Neural cell (in vitro differentiated cells): ENCODE data around the gene C11orf86. TPM values are rescaled to one million over a fixed set of nuclear protein-coding genes. Genes with fewer than 3 reads are reported as not detected.
"Not testable (repeated sequence)": the region's sequence is repeated elsewhere in the genome, so short reads cannot be mapped to it uniquely, and the experiment has no call there.

Source experiments
- H2AFZ ChIP-seq: fragments of 200-600, 300-800 bp; sonication (generic), shearing (Covaris generic); 2 replicates; pipeline ENCODE4 v1.6.0; 2014; ENCODE audit warnings: low read depth, mild to moderate bottlenecking, antibody characterized with exemption, low read length, moderate library complexity
- H3F3A ChIP-seq: fragments of 200-600 bp; shearing (Covaris generic); 2 replicates; pipeline ENCODE4 v1.6.1; 2016; ENCODE audit warnings: mild to moderate bottlenecking, moderate library complexity, mixed read lengths, antibody characterized with exemption, low read length; ENCODE audit not compliant: insufficient read depth, poor library complexity, severe bottlenecking
- H3K27ac ChIP-seq: fragments of 200-600, 300-800 bp; sonication (generic), shearing (Covaris generic); 2 replicates; pipeline ENCODE4 v1.5.1; 2014; ENCODE audit warnings: mild to moderate bottlenecking, low read length, moderate library complexity
- H3K27me3 ChIP-seq: fragments of 300-800, 200-600 bp; sonication (generic), shearing (Covaris generic); 2 replicates; pipeline ENCODE4 v1.6.0; 2014; ENCODE audit warnings: mild to moderate bottlenecking, low read depth, low read length, moderate library complexity; ENCODE audit not compliant: insufficient read depth
- H3K36me3 ChIP-seq: fragments of 300-800, 200-600 bp; sonication (generic), shearing (Covaris generic); 2 replicates; pipeline ENCODE4 v1.5.1; 2014; ENCODE audit warnings: mild to moderate bottlenecking, antibody characterized with exemption, low read length, moderate library complexity; ENCODE audit not compliant: insufficient read depth
- H3K4me2 ChIP-seq: fragments of 300-800, 200-600 bp; sonication (generic), shearing (Covaris generic); 2 replicates; pipeline ENCODE4 v1.6.0; 2014; ENCODE audit warnings: mild to moderate bottlenecking, low read length
- H3K4me3 ChIP-seq: fragments of 300-800, 200-600 bp; sonication (generic), shearing (Covaris generic); 2 replicates; pipeline ENCODE4 v1.5.1; 2014; ENCODE audit warnings: mild to moderate bottlenecking, low read length, moderate library complexity
- H3K79me2 ChIP-seq: fragments of 200-600 bp; shearing (Covaris generic); replicated peaks from 2 replicates; pipeline ENCODE4 v1.6.0; 2014; ENCODE audit warnings: mild to moderate bottlenecking, low read length, moderate library complexity; ENCODE audit not compliant: insufficient read depth
- H3K9ac ChIP-seq: fragments of 300-800, 200-600 bp; sonication (generic), shearing (Covaris generic); 2 replicates; pipeline ENCODE4 v1.6.1; 2016; ENCODE audit warnings: mild to moderate bottlenecking, low read length, mixed read lengths
- H3K9me2 ChIP-seq: fragments of 200-600 bp; shearing (Covaris generic); 2 replicates; pipeline ENCODE4 v1.6.1; 2016; ENCODE audit warnings: mild to moderate bottlenecking, low read length, mixed read lengths; ENCODE audit not compliant: insufficient read depth
- H3K9me3 ChIP-seq: fragments of 200-600, 300-800 bp; sonication (generic), shearing (Covaris generic); 2 replicates; pipeline ENCODE4 v1.6.1; 2016; ENCODE audit warnings: mild to moderate bottlenecking, mixed run types, low read length, moderate library complexity, mixed read lengths
- H4K20me1 ChIP-seq: fragments of 200-600 bp; shearing (Covaris generic); 2 replicates; pipeline ENCODE4 v1.6.1; 2016; ENCODE audit warnings: mild to moderate bottlenecking, mixed run types; ENCODE audit not compliant: insufficient read depth
- EP300 ChIP-seq: fragments of 450-650 bp; conservative IDR thresholded peaks from 2 replicates; pipeline ENCODE4 v1.6.1; 2014; ENCODE audit warnings: antibody characterized with exemption, mild to moderate bottlenecking, moderate library complexity; ENCODE audit not compliant: poor library complexity, severe bottlenecking
- EZH2 ChIP-seq: fragments of 200-600, 300-800 bp; shearing (Covaris generic), sonication (generic); IDR thresholded peaks from 2 replicates; pipeline ENCODE4 v1.6.1; 2014; ENCODE audit warnings: antibody characterized with exemption, low read length, borderline replicate concordance, mild to moderate bottlenecking; ENCODE audit not compliant: insufficient read depth, poor library complexity, severe bottlenecking
- MXI1 ChIP-seq: fragments of 450-650 bp; conservative IDR thresholded peaks from 2 replicates; pipeline ENCODE4 v1.6.1; 2014; ENCODE audit warnings: antibody characterized with exemption, mild to moderate bottlenecking; ENCODE audit not compliant: poor library complexity, severe bottlenecking
- POLR2AphosphoS5 ChIP-seq: IDR thresholded peaks from 2 replicates; pipeline ENCODE4 v1.6.1; 2012
- RAD21 ChIP-seq: fragments of 450-650 bp; conservative IDR thresholded peaks from 2 replicates; pipeline ENCODE4 v1.6.1; 2014; ENCODE audit warnings: antibody characterized with exemption, mild to moderate bottlenecking, moderate library complexity
- REST ChIP-seq: IDR thresholded peaks from 2 replicates; pipeline ENCODE4 v1.6.1; 2012; ENCODE audit warnings: borderline replicate concordance
- SMC3 ChIP-seq: fragments of 450-650 bp; conservative IDR thresholded peaks from 2 replicates; pipeline ENCODE4 v1.6.1; 2014; ENCODE audit warnings: antibody characterized with exemption, mild to moderate bottlenecking, moderate library complexity; ENCODE audit not compliant: poor library complexity
- TAF1 ChIP-seq: IDR thresholded peaks from 2 replicates; pipeline ENCODE4 v1.6.1; 2012; ENCODE audit warnings: low read depth
- polyA plus RNA-seq: library from polyadenylated mRNA; depleted of rRNA; stranded (reverse); fragments of >200 nt; gene quantifications from 2 replicates; pipeline ENCODE4 v1.2.3, GENCODE V29; 2014
- TF ChIP-seq, protein P1 (sequence below): fragments of 450-650 bp; IDR thresholded peaks from 2 replicates; pipeline ENCODE4 v1.5.1; 2014; ENCODE audit warnings: antibody characterized with exemption, mild to moderate bottlenecking, moderate library complexity; ENCODE audit not compliant: poor library complexity, severe bottlenecking

Gene C11orf86
- polyA plus RNA-seq, 1 donor from 2014 or later: not detected

GRCh38 chr11:66987924-66988637, 13.0 kb downstream of the C11orf86 start:
- Histone ChIP-seq H3F3A (no peaks in the 10 kb centered on the region), H3K79me2 (no peaks in the 10 kb centered on the region), H3K27ac (no peak overlapping the region), H4K20me1 (no peaks in the 10 kb centered on the region), H3K36me3 (no peaks in the 10 kb centered on the region), H3K9me3 (no peaks in the 10 kb centered on the region), H2AFZ (no peak overlapping the region), H3K4me3 (no peak overlapping the region), H3K9me2 (no peaks in the 10 kb centered on the region), H3K9ac (no peak overlapping the region), H3K27me3 (no peaks in the 10 kb centered on the region), H3K4me2 (no peak overlapping the region)
- TF ChIP-seq TAF1 (no peak), MXI1 (no peak), RAD21 (no peak), EZH2 (no peak), REST (no peak), POLR2AphosphoS5 (no peak), SMC3 (no peak), EP300 (no peak)
- TF ChIP-seq, protein P1, sequence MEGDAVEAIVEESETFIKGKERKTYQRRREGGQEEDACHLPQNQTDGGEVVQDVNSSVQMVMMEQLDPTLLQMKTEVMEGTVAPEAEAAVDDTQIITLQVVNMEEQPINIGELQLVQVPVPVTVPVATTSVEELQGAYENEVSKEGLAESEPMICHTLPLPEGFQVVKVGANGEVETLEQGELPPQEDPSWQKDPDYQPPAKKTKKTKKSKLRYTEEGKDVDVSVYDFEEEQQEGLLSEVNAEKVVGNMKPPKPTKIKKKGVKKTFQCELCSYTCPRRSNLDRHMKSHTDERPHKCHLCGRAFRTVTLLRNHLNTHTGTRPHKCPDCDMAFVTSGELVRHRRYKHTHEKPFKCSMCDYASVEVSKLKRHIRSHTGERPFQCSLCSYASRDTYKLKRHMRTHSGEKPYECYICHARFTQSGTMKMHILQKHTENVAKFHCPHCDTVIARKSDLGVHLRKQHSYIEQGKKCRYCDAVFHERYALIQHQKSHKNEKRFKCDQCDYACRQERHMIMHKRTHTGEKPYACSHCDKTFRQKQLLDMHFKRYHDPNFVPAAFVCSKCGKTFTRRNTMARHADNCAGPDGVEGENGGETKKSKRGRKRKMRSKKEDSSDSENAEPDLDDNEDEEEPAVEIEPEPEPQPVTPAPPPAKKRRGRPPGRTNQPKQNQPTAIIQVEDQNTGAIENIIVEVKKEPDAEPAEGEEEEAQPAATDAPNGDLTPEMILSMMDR: no peak

GRCh38 chr11:66988741-66989140, 13.6 kb downstream of the C11orf86 start:
- not testable (repeated sequence) for H3F3A ChIP-seq, H3K27me3 ChIP-seq, H2AFZ ChIP-seq, H3K27ac ChIP-seq, H3K36me3 ChIP-seq, H3K9me3 ChIP-seq, H3K9me2 ChIP-seq, H4K20me1 ChIP-seq, H3K4me3 ChIP-seq, H3K79me2 ChIP-seq, H3K4me2 ChIP-seq, H3K9ac ChIP-seq

DNA sequence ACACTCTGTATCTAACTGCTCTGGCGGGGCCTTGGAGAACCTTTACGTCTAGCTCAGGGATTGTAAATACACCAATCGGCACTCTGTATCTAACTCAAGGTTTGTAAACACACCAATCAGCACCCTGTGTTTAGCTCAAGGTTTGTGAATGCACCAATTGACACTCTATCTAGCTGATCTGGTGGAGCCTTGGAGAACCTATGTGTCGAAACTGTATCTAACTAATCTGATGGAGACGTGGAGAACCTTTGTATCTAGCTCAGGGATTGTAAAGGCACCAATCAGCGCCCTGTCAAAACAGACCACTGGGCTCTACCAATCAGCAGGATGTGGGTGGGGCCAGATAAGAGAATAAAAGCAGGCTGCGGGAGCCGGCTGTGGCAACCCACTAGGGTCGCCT, 14.3 kb downstream of the C11orf86 start:
- H3K9me2 ChIP-seq, H3K27ac ChIP-seq, H3K36me3 ChIP-seq, H3K4me3 ChIP-seq, H3K9me3 ChIP-seq, H4K20me1 ChIP-seq, H3K9ac ChIP-seq, H3K27me3 ChIP-seq, H3K4me2 ChIP-seq, H3K79me2 ChIP-seq, H3F3A ChIP-seq, H2AFZ ChIP-seq: not testable (repeated sequence)
